GM12801 (cell line): Measurements from ENCODE around the gene CAPN6.

Experiments used
- CTCF ChIP-seq: IDR thresholded peaks from one replicate; pipeline ENCODE4 v1.5.1; 2011; ENCODE audit warnings: control low read depth; ENCODE audit not compliant: insufficient read length; ENCODE audit errors: extremely low read depth

Gene CAPN6

GRCh38 chrX:111270339-111270738, at the start of gene CAPN6:
Gene CAPN6 (minus strand): TSS chrX:111270483. CDS start chrX:111263936, 6,547 bp downstream.
- no peak for TF ChIP-seq CTCF

- TF ChIP-seq CTCF: no peak
Measured at GRCh38 chrX:111319451-111319850, 49.2 kb upstream of the CAPN6 start.

GRCh38 chrX:111318901-111319300, 48.6 kb upstream of the CAPN6 start:
- no peak for TF ChIP-seq CTCF

- no peak for TF ChIP-seq CTCF
Measured at GRCh38 chrX:111309083-111309482, 38.8 kb upstream of the CAPN6 start.

GRCh38 chrX:111308039-111308438, 37.8 kb upstream of the CAPN6 start:
- no peak for TF ChIP-seq CTCF

GRCh38 chrX:111302284-111302683, 32.0 kb upstream of the CAPN6 start:
- no peak for TF ChIP-seq CTCF

- TF ChIP-seq CTCF: no peak
Measured at GRCh38 chrX:111288841-111289240, 18.6 kb upstream of the CAPN6 start.
